Measurements from ENCODE around the gene PLAAT2.

Gene PLAAT2

GRCh38 chr11:63599211-63600122 lies 36.3 kb upstream of the PLAAT2 start:
- TF ChIP-seq REST (IDR thresholded peaks at IDR 0.05; ENCODE audit: insufficient read depth in 1 of 2, low read depth in 2 of 2, low read length in 2 of 2) (no peak), POLR2AphosphoS5 (IDR thresholded peaks at IDR 0.05; ENCODE audit: low read depth, low read length) (no peak), SIN3A (IDR thresholded peaks at IDR 0.05; ENCODE audit: borderline replicate concordance, insufficient read depth, low read length) (no peak), TAF1 (IDR thresholded peaks at IDR 0.05; ENCODE audit: borderline replicate concordance, insufficient read depth, low read length) (no peak), FOXP2 (optimal IDR thresholded peaks at IDR 0.05; ENCODE audit: borderline replicate concordance, extremely low read depth, extremely low read length, insufficient read depth) (no peak)

- TF ChIP-seq REST (IDR thresholded peaks at IDR 0.05; ENCODE audit: insufficient read depth in 1 of 2, low read depth in 2 of 2, low read length in 2 of 2) (no peak), SIN3A (IDR thresholded peaks at IDR 0.05; ENCODE audit: borderline replicate concordance, insufficient read depth, low read length) (no peak), FOXP2 (optimal IDR thresholded peaks at IDR 0.05; ENCODE audit: borderline replicate concordance, extremely low read depth, extremely low read length, insufficient read depth) (no peak), POLR2AphosphoS5 (IDR thresholded peaks at IDR 0.05; ENCODE audit: low read depth, low read length) (no peak), TAF1 (IDR thresholded peaks at IDR 0.05; ENCODE audit: borderline replicate concordance, insufficient read depth, low read length) (no peak)
These were observed 35.4 kb upstream of the PLAAT2 start for GRCh38 chr11:63598556-63598955.

GRCh38 chr11:63595296-63595695 lies 32.1 kb upstream of the PLAAT2 start:
- no peak for TF ChIP-seq SIN3A (IDR thresholded peaks at IDR 0.05; ENCODE audit: borderline replicate concordance, insufficient read depth, low read length)
- no peak for TF ChIP-seq POLR2AphosphoS5 (IDR thresholded peaks at IDR 0.05; ENCODE audit: low read depth, low read length)
- TF ChIP-seq REST (IDR thresholded peaks at IDR 0.05; ENCODE audit: insufficient read depth in 1 of 2, low read depth in 2 of 2, low read length in 2 of 2), result no peak
- TF ChIP-seq TAF1 (IDR thresholded peaks at IDR 0.05; ENCODE audit: borderline replicate concordance, insufficient read depth, low read length), result no peak
- no peak for TF ChIP-seq FOXP2 (optimal IDR thresholded peaks at IDR 0.05; ENCODE audit: borderline replicate concordance, extremely low read depth, extremely low read length, insufficient read depth)

GRCh38 chr11:63592975-63593395 lies 29.8 kb upstream of the PLAAT2 start:
- TF ChIP-seq POLR2AphosphoS5 (IDR thresholded peaks at IDR 0.05; ENCODE audit: low read depth, low read length) (no peak), REST (IDR thresholded peaks at IDR 0.05; ENCODE audit: insufficient read depth in 1 of 2, low read depth in 2 of 2, low read length in 2 of 2) (peak; percentile 80 to 94)

All from PFSK-1 (cell line).